Parietal lobe (tissue), 1 donor: ENCODE data around the gene SH3TC1. TPM values are rescaled to one million over a fixed set of nuclear protein-coding genes. Genes with fewer than 3 reads are reported as not detected.

Experiments
- total RNA-seq: library from RNA; depleted of rRNA; stranded (reverse); fragments of >200 nt; gene quantifications from one replicate; pipeline ENCODE4 v1.2.3, GENCODE V29; 2014

SH3TC1 gene
- 4.7 TPM for total RNA-seq

GRCh38 chr4:8198906-8199593 is at the start of gene SH3TC1:
SH3TC1 (plus strand) TSS chr4:8199290; CDS start chr4:8205195, 5,905 bp downstream.

GRCh38 chr4:8158710-8159536 is 40.2 kb upstream of the SH3TC1 start, which contains the start of gene ABLIM2:
ABLIM2 (minus strand) TSS chr4:8158813; CDS start chr4:8158689, 124 bp downstream.

GRCh38 chr4:8269535-8270417 is 70.7 kb downstream of the SH3TC1 start, which contains the start of gene HTRA3:
HTRA3 (plus strand) TSS chr4:8269754; CDS start chr4:8269969, 215 bp downstream.

Other genes with a start within 250 kb of the SH3TC1 start
- gene ABLIM2, start 40.5 kb upstream of the SH3TC1 start, total RNA-seq = 22.2 TPM
- 1.3 TPM for gene HTRA3, start 70.5 kb downstream of the SH3TC1 start, total RNA-seq
- gene ACOX3, start 241.4 kb downstream of the SH3TC1 start, total RNA-seq = 51.6 TPM
- gene TRMT44, start 241.5 kb downstream of the SH3TC1 start, total RNA-seq = 52.9 TPM